Spleen (tissue), 11 donors: Measurements from ENCODE around the gene HOXD12. TPM values are rescaled to one million over a fixed set of nuclear protein-coding genes. Genes with fewer than 3 reads are reported as not detected.

ENCODE experiments used
- DNase-seq: peaks from one replicate; pipeline ENCODE4 v3.0.0-alpha.2; 2020
- H3K27ac ChIP-seq, 8 donors: fragments of 200-600 bp; sonication (generic) in 7 of 8; 1 replicate in 4 of 8; 2 replicates in 4 of 8; pipeline versions ENCODE4 v1.5.0 to v1.8.0; 2016 to 2021; ENCODE audit warnings: inconsistent platforms in 4 of 8, mild to moderate bottlenecking in 4 of 8, moderate library complexity in 1 of 8
- H3K27me3 ChIP-seq, 7 donors: fragments of 200-600 bp; sonication (generic) in 6 of 7; replicated peaks in 1 of 7; 1 replicate in 4 of 7; 2 replicates in 3 of 7; pipeline versions ENCODE4 v1.5.0 to v1.8.0; 2016 to 2021; ENCODE audit warnings: inconsistent platforms in 3 of 7, mild to moderate bottlenecking in 1 of 7
- H3K36me3 ChIP-seq, 6 donors: fragments of 200-600 bp; sonication (generic) in 5 of 6; 1 replicate in 4 of 6; 2 replicates in 2 of 6; pipeline versions ENCODE4 v1.5.0 to v1.8.0; 2016 to 2021; ENCODE audit warnings: inconsistent platforms in 2 of 6
- H3K4me1 ChIP-seq, 6 donors: fragments of 200-600 bp; sonication (generic) in 5 of 6; 1 replicate in 3 of 6; 2 replicates in 3 of 6; pipeline versions ENCODE4 v1.5.0 to v1.8.0; 2016 to 2021; ENCODE audit warnings: inconsistent platforms in 3 of 6
- H3K4me3 ChIP-seq, 8 donors: fragments of 200-600 bp; sonication (generic) in 7 of 8; 1 replicate in 4 of 8; 2 replicates in 4 of 8; pipeline versions ENCODE4 v1.5.0 to v1.8.0; 2016 to 2021; ENCODE audit warnings: inconsistent platforms in 4 of 8, mild to moderate bottlenecking in 4 of 8, moderate library complexity in 2 of 8
- H3K9me3 ChIP-seq, 8 donors: fragments of 200-600 bp; sonication (generic) in 7 of 8; 1 replicate in 4 of 8; 2 replicates in 4 of 8; pipeline versions ENCODE4 v1.5.0 to v1.8.0; 2016 to 2021; ENCODE audit warnings: inconsistent platforms in 4 of 8
- POLR2A ChIP-seq, 3 donors: fragments of 450-650 bp; IDR thresholded peaks; one replicate each; pipeline ENCODE4 v1.5.1; 2017; ENCODE audit warnings: antibody characterized with exemption in 3 of 3, mild to moderate bottlenecking in 1 of 3
- POLR2AphosphoS5 ChIP-seq, 3 donors: sonication (generic); formaldehyde crosslinking; IDR thresholded peaks; one replicate each; pipeline ENCODE4 v1.5.1; 2017; ENCODE audit warnings: antibody characterized with exemption in 3 of 3
- WGBS, 5 donors: extraction: QIAGEN DNeasy Blood & Tissue Kit in 3 of 5; methylation state at CpG; one replicate each; pipeline versions ENCODE4 v1.1.5 to v1.1.7; 2013 to 2018; 5-methylcytosine and 5-hydroxymethylcytosine counted together
- intact Hi-C: fragments of 100-400 bp; cut with DNase I; formaldehyde crosslinking; loops from one replicate; pipeline ENCODE4 v1.15.0; 2023; ENCODE audit warnings: low total_unique reads
- polyA plus RNA-seq, 3 donors: library from polyadenylated mRNA; stranded (reverse); fragments of 200-250 nt; gene quantifications; one replicate each; pipeline ENCODE4 v1.2.1, GENCODE V29; 2013
- total RNA-seq, 7 donors: library from RNA; depleted of rRNA in 3 of 7; stranded (reverse); fragments of >200 nt in 3 of 7; fragmentation: NEBNext Ultra II Directional in 4 of 7; extraction: Animal tissue kit (Norgen Biotek cat#: 25700) in 4 of 7; gene quantifications; one replicate each; pipeline versions ENCODE4 v1.1.0 to v1.2.1, GENCODE V29; 2016 to 2021
- TF ChIP-seq, protein P1 (sequence below), 11 experiments: fragments of 200-600 bp in 7 of 11; fragments of 450-650 bp in 4 of 11; sonication (generic) in 4 of 11; IDR thresholded peaks in 8 of 11; conservative IDR thresholded peaks in 3 of 11; 1 replicate in 7 of 11; 2 replicates in 4 of 11; pipeline versions ENCODE4 v1.4.0 to v1.8.0; 2016 to 2021; ENCODE audit warnings: antibody characterized with exemption in 11 of 11, inconsistent platforms in 4 of 11, mild to moderate bottlenecking in 1 of 11
- donor health status: healthy with polysubstance abuse.
- donor health status: DM: no; HTN: no; CAD: no; lungs with moderate emphysema.
- donor health status: DM: no; HTN: no; CAD: no.
- donor health status: Bipolar disorder and iron deficiency.
- donor health status: healthy.
- donor health status: DM: no; HTN: no; CAD: no.
- donor health status: DM: yes; HTN: yes; CAD: no.

HOXD12 gene
- total and polyA plus RNA-seq, 10 donors = not detected

DNA sequence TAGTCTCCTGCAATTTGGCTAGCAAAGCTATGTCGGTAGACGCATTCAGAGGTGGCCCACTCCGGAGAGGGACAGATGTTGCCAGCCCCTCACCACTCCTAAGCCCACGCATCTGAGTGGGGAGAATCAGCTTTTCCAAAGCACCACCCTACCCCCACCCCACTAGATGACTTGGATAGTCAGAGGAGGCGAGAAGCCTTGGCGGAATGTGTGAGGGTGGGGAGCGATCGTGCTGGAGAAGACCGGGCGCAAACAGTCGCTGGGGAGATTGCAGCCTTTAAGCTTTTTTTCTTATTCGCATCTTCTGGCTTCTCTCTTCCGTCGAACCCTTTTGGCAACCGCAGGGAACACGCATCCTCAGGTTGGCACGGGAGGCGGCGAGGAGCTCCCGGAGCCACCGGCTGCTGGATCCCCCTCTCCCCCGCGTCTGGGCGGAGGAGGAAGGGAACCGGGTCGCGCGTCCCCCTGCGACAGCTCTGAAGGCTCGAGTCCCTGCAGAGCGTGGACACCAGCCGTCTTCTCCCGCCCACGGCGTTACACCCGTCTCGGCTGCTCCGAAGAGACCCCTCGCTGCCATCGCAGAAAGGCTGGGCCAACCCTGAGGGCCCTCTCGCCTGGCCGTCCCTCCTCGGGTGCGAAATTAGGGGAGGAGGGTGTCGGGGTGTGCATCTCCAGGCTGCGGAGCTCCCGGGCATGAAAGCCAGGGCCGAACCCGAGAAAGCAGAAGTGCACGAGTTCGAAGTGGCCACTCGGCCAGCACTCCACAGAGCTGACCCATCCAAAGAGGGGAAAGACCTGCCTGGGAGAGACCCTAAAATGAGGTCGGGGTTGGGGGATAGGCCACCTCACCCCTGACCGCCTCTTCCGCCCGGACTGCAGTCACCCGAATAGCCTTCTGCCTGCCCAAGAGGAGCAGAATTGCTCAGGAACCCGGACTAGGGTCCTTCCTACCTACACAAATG is 28.0 kb upstream of the HOXD12 start:
- TF ChIP-seq POLR2AphosphoS5 (IDR thresholded peaks at IDR 0.05) (no peak), POLR2A (IDR thresholded peaks at IDR 0.05) (no peak)
- TF ChIP-seq, protein P1, sequence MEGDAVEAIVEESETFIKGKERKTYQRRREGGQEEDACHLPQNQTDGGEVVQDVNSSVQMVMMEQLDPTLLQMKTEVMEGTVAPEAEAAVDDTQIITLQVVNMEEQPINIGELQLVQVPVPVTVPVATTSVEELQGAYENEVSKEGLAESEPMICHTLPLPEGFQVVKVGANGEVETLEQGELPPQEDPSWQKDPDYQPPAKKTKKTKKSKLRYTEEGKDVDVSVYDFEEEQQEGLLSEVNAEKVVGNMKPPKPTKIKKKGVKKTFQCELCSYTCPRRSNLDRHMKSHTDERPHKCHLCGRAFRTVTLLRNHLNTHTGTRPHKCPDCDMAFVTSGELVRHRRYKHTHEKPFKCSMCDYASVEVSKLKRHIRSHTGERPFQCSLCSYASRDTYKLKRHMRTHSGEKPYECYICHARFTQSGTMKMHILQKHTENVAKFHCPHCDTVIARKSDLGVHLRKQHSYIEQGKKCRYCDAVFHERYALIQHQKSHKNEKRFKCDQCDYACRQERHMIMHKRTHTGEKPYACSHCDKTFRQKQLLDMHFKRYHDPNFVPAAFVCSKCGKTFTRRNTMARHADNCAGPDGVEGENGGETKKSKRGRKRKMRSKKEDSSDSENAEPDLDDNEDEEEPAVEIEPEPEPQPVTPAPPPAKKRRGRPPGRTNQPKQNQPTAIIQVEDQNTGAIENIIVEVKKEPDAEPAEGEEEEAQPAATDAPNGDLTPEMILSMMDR (IDR thresholded peaks at IDR 0.05 in 8 of 11, conservative IDR thresholded peaks at IDR 0.05 in 3 of 11) = no peak
- H3K27me3 ChIP-seq = peaks cover 14 to 100% (median 100%) of the 10 kb centered on the region in 7 donors
- peaks cover 5 to 33% (median 23%) of the 10 kb centered on the region in 6 donors for H3K4me1 ChIP-seq
- DNase-seq = no peak
- H3K27ac ChIP-seq = no peak overlapping the region
- peaks cover 0 to 6% (median 0%) of the 10 kb centered on the region in 8 donors for H3K9me3 ChIP-seq
- no peak overlapping the region for H3K4me3 ChIP-seq
- H3K36me3 ChIP-seq = no peaks in the 10 kb centered on the region
- intact Hi-C loops = no loop called here
- WGBS, 5 donors = 6 to 21% (median 9%) methylated on average over 39 to 58 of the region's 58 CpGs

DNA sequence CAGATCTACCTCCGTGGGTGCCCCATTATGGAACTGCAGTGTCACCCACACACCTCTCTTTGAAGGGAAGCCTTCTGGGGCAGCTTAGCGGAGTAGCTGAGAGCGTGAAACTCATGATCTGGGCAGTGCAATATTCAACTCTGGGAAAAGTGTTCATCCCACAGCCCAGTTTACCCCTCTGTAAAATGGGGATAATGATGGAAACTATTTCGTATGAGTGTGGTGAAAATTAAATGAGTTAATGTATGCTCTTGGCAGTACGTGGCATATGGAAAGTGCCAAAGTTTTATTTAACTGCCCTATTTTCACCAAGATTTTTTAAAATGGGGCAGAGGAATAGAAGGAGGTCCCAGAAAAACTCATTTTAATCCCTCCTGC is 27.3 kb upstream of the HOXD12 start:
- Histone ChIP-seq H3K36me3 (no peaks in the 10 kb centered on the region), H3K9me3 (peaks cover 0 to 6% (median 0%) of the 10 kb centered on the region in 8 donors), H3K27me3 (peaks cover 14 to 100% (median 100%) of the 10 kb centered on the region in 7 donors), H3K4me3 (no peak overlapping the region), H3K4me1 (peaks cover 0 to 27% (median 16%) of the 10 kb centered on the region in 6 donors), H3K27ac (no peak overlapping the region)
- intact Hi-C loops = no loop called here
- TF ChIP-seq POLR2AphosphoS5 (IDR thresholded peaks at IDR 0.05) (no peak), POLR2A (IDR thresholded peaks at IDR 0.05) (no peak)
- TF ChIP-seq, protein P1 (IDR thresholded peaks at IDR 0.05 in 8 of 11, conservative IDR thresholded peaks at IDR 0.05 in 3 of 11) = no peak
- DNase-seq = no peak
- 26 to 35% (median 33%) methylated on average over 5 of the region's 5 CpGs for WGBS, 5 donors

DNA sequence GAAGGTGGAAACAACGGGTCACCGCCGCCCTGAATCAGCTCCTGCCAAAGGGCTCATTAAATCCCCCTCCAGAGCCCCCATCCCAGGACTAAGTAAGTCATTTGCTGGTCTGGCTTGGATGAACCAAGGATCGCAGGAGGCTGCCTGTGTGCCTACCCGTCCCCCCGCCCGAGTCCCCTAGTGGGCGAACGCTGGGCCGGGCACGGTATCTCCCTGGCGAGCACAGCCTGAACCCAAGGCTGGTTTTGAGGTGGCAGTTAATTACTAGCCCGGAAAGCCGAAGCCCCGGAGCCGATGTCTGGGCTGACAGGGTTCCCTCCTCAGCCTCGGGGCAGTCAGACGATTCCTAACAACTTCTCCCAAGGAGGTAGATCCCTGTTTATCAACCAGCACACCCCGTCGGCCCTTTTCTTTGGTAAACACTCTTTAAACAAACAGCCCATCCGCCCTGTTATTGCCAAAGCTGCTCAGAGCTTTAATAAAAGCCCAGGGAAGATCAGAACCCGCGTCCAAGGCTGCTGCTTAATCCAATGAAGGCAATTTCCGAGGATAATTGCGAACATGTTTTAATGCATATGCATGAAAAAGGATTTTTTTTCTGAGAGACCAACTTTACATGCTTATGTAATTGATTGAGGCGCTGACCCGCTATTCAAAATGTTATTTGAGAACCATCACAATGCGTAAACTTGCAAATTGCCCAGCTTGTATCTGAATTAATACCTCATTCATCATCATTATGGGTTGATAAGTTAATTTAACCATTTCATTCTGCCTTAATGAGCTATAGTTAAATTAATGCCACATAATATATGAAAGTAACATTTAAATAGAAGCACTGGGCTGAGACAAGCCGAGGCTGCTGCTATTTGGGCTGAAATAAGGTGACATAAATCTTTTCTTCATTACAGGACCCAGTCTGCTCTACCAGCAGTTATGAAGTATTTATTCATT is 26.4 kb upstream of the HOXD12 start:
- intact Hi-C loops = no loop called here
- Histone ChIP-seq H3K9me3 (peaks cover 0 to 6% (median 0%) of the 10 kb centered on the region in 8 donors), H3K36me3 (no peaks in the 10 kb centered on the region), H3K27ac (no peak overlapping the region), H3K4me3 (no peak overlapping the region), H3K27me3 (peaks cover 14 to 100% (median 100%) of the 10 kb centered on the region in 7 donors), H3K4me1 (peaks cover 0 to 17% (median 8%) of the 10 kb centered on the region in 6 donors)
- 5 to 6% (median 6%) methylated on average over 26 to 29 of the region's 29 CpGs for WGBS, 5 donors
- DNase-seq = no peak
- TF ChIP-seq, protein P1 (IDR thresholded peaks at IDR 0.05 in 8 of 11, conservative IDR thresholded peaks at IDR 0.05 in 3 of 11) = no peak
- TF ChIP-seq POLR2A (IDR thresholded peaks at IDR 0.05) = no peak
- no peak for TF ChIP-seq POLR2AphosphoS5 (IDR thresholded peaks at IDR 0.05)
